Gastrocnemius medialis (tissue), 4 donors: ENCODE data around the gene CCDC38. TPM values are rescaled to one million over a fixed set of nuclear protein-coding genes. Genes with fewer than 3 reads are reported as not detected.
A peak's percentile ranks its signal among the peaks of the same experiment; 100 is the strongest.

Source experiments
- ATAC-seq, 2 donors: fragments of 150-250 bp; one replicate each; pipeline ENCODE4 v1.9.1; 2016
- DNase-seq, 2 donors: peaks; one replicate each; pipeline ENCODE4 v3.0.0-alpha.2; 2019
- H3K27ac ChIP-seq, 4 donors: fragments of 200-600 bp; sonication (generic); 1 replicate in 1 of 4; 2 replicates in 3 of 4; pipeline ENCODE4 v1.5.1; 2016 to 2018; ENCODE audit warnings: mild to moderate bottlenecking in 2 of 4, moderate library complexity in 1 of 4
- H3K27me3 ChIP-seq, 3 donors: fragments of 200-600 bp; sonication (generic) in 2 of 3; 1 replicate in 1 of 3; 2 replicates in 2 of 3; pipeline versions ENCODE4 v1.5.1 to v1.6.0; 2016 to 2019; ENCODE audit warnings: mild to moderate bottlenecking in 1 of 3, moderate library complexity in 1 of 3
- H3K36me3 ChIP-seq, 2 donors: fragments of 200-600 bp; sonication (generic) in 1 of 2; one replicate each; pipeline ENCODE4 v1.5.1; 2017 to 2018
- H3K4me1 ChIP-seq, 2 donors: fragments of 200-600 bp; sonication (generic) in 1 of 2; one replicate each; pipeline ENCODE4 v1.5.1; 2016 to 2017; ENCODE audit warnings: mild to moderate bottlenecking in 2 of 2
- H3K4me3 ChIP-seq, 4 donors: fragments of 200-600 bp; sonication (generic) in 3 of 4; 1 replicate in 1 of 4; 2 replicates in 3 of 4; pipeline ENCODE4 v1.5.1; 2016 to 2019; ENCODE audit warnings: mild to moderate bottlenecking in 2 of 4
- H3K9me3 ChIP-seq, 3 donors: fragments of 200-600 bp; sonication (generic) in 2 of 3; 1 replicate in 1 of 3; 2 replicates in 2 of 3; pipeline ENCODE4 v1.5.1; 2016 to 2019
- CTCF ChIP-seq, 5 experiments: fragments of 450-650 bp in 3 of 5; fragments of 200-600 bp in 2 of 5; sonication (generic) in 2 of 5; IDR thresholded peaks in 4 of 5; conservative IDR thresholded peaks in 1 of 5; 1 replicate in 4 of 5; 2 replicates in 1 of 5; pipeline ENCODE4 v1.5.1; 2016 to 2019; ENCODE audit warnings: antibody characterized with exemption in 5 of 5, mild to moderate bottlenecking in 3 of 5, moderate library complexity in 3 of 5
- POLR2A ChIP-seq, 2 donors: fragments of 450-650 bp; IDR thresholded peaks; one replicate each; pipeline ENCODE4 v1.6.1; 2017; ENCODE audit warnings: antibody characterized with exemption in 2 of 2, mild to moderate bottlenecking in 2 of 2, moderate library complexity in 2 of 2
- in situ Hi-C, 4 donors: fragments of 200-750 bp; cut with MboI; loops; one replicate each; pipeline versions ENCODE4 v1.15.0 to v1.8.0; 2017; ENCODE audit warnings: low sequenced_read_pairs in 4 of 4
- intact Hi-C: fragments of 100-400 bp; cut with DNase I; formaldehyde crosslinking; loops from one replicate; pipeline ENCODE4 v1.15.1; 2023; ENCODE audit warnings: low total_unique reads
- total RNA-seq, 4 donors: library from RNA; depleted of rRNA; stranded (reverse); fragments of >200 nt; gene quantifications; one replicate each; pipeline versions ENCODE4 v1.1.0 to v1.2.3, GENCODE V29; 2016

Gene CCDC38
- total RNA-seq, 4 donors from 2014 or later = not detected

GRCh38 chr12:95922231-95922630 lies 20.2 kb downstream of the CCDC38 start:
- H3K36me3 ChIP-seq = no peaks in the 10 kb centered on the region
- intact Hi-C loops (no loop called here), in situ Hi-C loops (no loop called here)
- no peaks in the 10 kb centered on the region for H3K27me3 ChIP-seq
- H3K4me1 ChIP-seq = no peaks in the 10 kb centered on the region
- H3K27ac ChIP-seq = no peak overlapping the region
- no peak for DNase-seq
- ATAC-seq = no peak
- no peak overlapping the region for H3K4me3 ChIP-seq
- no peaks in the 10 kb centered on the region for H3K9me3 ChIP-seq
- TF ChIP-seq CTCF (IDR thresholded peaks at IDR 0.05 in 4 of 5, conservative IDR thresholded peaks at IDR 0.05 in 1 of 5) (no peak), POLR2A (IDR thresholded peaks at IDR 0.05) (no peak)

GRCh38 chr12:95919110-95919509 lies 23.3 kb downstream of the CCDC38 start:
- Histone ChIP-seq H3K36me3 (no peaks in the 10 kb centered on the region), H3K9me3 (no peaks in the 10 kb centered on the region), H3K4me1 (no peaks in the 10 kb centered on the region), H3K27me3 (no peaks in the 10 kb centered on the region), H3K4me3 (no peak overlapping the region), H3K27ac (no peak overlapping the region)
- intact Hi-C loops (no loop called here), in situ Hi-C loops (loop anchor here in 2 of 4 donors (10.0 kb wide), 1 partner anchor 76 kb away; the partner anchor contains the start of gene HAL (in 2 of the 2))
- ATAC-seq (no peak), DNase-seq (no peak)
- TF ChIP-seq CTCF (IDR thresholded peaks at IDR 0.05 in 4 of 5, conservative IDR thresholded peaks at IDR 0.05 in 1 of 5) (no peak), POLR2A (IDR thresholded peaks at IDR 0.05) (no peak)

GRCh38 chr12:95918194-95918993 lies 24.0 kb downstream of the CCDC38 start:
- no peak overlapping the region for H3K27ac ChIP-seq
- no peaks in the 10 kb centered on the region for H3K4me1 ChIP-seq
- in situ Hi-C loops (loop anchor here in 2 of 4 donors (10.0 kb wide), 1 partner anchor 76 kb away; the partner anchor contains the start of gene HAL (in 2 of the 2)), intact Hi-C loops (loop anchor here (1.0 kb wide), 1 partner anchor 80 kb away; no protein-coding TSS in a partner anchor)
- H3K9me3 ChIP-seq = no peaks in the 10 kb centered on the region
- no peaks in the 10 kb centered on the region for H3K36me3 ChIP-seq
- H3K27me3 ChIP-seq = no peaks in the 10 kb centered on the region
- no peak overlapping the region for H3K4me3 ChIP-seq
- DNase-seq = peak in 1 of 2 donors; percentile 15
- peak; percentile 51 to 74 (median 63) for TF ChIP-seq CTCF (IDR thresholded peaks at IDR 0.05 in 4 of 5, conservative IDR thresholded peaks at IDR 0.05 in 1 of 5)
- TF ChIP-seq POLR2A (IDR thresholded peaks at IDR 0.05) = no peak
- peak in 1 of 2 donors; percentile 47 for ATAC-seq

GRCh38 chr12:95909871-95910270 lies 32.5 kb downstream of the CCDC38 start:
- Histone ChIP-seq H3K27me3 (no peaks in the 10 kb centered on the region), H3K9me3 (no peaks in the 10 kb centered on the region), H3K4me1 (no peaks in the 10 kb centered on the region), H3K4me3 (no peak overlapping the region), H3K27ac (no peak overlapping the region), H3K36me3 (no peaks in the 10 kb centered on the region)
- no peak for TF ChIP-seq CTCF (IDR thresholded peaks at IDR 0.05 in 4 of 5, conservative IDR thresholded peaks at IDR 0.05 in 1 of 5)
- TF ChIP-seq POLR2A (IDR thresholded peaks at IDR 0.05) = no peak
- in situ Hi-C loops (loop anchor here in 2 of 4 donors (10.0 kb wide), 1 partner anchor 85 kb away; the partner anchor contains the start of gene HAL (in 2 of the 2)), intact Hi-C loops (no loop called here)
- DNase-seq (no peak), ATAC-seq (no peak)
